DMS 273 (cell line): ENCODE results near the gene CAPSL.
"Not testable (repeated sequence)": the region's sequence is repeated elsewhere in the genome, so short reads cannot be mapped to it uniquely, and the experiment has no call there.

Source experiments
- DNase-seq: peaks from one replicate; lab custom pipeline; 2025; ENCODE audit not compliant: unreplicated experiment; lab: John Stamatoyannopoulos, UW

CAPSL gene

DNA sequence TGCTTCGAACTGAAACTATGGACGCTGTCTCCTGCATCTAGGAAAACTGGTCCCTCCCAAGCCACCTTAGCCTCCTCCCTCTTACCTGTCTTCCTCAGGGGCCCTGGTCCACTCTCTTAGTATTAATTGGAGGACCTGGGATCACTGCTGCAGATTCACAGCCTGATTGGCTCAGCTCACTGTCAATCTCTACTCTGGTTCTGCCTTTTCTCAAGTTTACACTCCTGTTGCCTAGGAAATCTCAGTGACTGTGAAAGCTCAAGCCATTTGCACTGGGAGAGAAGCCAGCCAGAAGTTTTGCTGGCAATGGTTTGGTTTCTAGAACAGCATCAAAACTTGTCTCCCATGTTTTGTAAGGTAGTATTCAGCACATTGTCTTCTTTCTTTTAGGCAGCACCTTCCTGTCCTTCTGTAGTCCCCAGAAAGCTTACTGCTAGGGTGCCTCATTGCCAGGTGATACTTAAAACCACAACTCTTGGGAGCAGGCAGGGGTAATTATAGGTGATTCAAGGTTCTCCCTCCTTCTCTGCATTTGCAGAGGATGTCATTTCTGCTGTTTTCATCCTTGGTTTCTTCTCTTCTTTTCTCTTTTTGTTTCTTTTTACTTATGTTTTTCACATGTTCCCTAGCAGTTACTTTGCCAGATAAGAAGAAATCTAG is at the start of gene CAPSL:
CAPSL (minus strand) TSS at position 55 of the 660 bp plus-strand sequence. CDS start 17,502 bp downstream, outside the sequence.
- peak; percentile 67 for DNase-seq

DNA sequence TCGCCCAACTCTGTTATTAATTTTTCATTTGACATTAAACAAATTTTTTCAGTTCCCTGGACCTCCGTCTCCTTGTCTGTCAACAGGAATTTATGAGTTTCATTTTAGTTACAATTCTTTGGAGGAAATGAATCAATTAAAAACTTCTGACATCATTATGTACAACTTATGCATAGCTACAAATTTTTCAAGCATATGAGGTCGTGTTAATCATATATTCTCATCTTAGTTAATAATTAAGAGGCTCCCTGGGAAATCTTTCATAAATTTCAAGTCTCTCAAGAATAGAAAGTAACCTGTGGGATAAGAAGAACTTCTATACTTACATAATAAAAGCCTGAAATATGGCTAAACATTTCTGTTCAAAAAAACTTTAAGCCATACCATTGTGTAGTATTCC is 49.4 kb upstream of the CAPSL start:
- DNase-seq: no peak

DNA sequence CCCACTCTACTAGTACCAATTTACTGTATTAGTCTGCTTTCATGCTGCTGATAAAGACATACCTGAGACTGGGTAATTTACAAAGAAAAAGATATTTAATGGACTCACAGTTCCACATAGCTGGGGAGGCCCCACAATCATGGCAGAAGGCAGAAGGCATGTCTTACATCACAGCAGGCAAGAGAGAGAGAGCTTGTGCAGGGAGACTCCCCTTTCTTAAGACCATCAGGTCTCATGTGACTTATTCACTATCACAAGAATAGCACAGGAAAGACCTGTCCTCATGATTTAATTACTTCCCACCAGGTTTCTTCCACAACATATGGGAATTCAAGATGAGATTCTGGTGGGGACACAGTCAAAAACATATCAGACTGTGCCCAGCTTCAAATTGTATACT is 41.3 kb upstream of the CAPSL start:
- DNase-seq: no peak

DNA sequence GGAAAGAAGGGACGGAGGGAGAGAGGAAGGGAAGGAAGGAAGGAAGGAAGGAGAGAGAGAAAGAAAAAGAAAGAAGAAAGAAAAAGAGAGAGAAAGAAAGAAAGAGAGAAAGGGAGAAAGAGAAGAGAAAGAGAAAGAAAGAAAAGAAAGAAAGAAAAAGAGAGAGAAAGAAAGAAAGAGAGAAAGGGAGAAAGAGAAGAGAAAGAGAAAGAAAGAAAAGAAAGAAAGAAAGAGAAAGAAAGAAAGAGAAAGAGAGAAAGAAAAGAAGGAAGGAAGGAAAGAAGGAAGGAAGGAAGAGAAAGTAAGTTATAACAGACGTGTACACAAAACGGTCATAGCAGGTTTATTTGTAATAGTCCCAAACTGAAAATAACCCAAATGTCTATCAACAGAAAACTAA is 38.4 kb upstream of the CAPSL start:
- not testable (repeated sequence) for DNase-seq

DNA sequence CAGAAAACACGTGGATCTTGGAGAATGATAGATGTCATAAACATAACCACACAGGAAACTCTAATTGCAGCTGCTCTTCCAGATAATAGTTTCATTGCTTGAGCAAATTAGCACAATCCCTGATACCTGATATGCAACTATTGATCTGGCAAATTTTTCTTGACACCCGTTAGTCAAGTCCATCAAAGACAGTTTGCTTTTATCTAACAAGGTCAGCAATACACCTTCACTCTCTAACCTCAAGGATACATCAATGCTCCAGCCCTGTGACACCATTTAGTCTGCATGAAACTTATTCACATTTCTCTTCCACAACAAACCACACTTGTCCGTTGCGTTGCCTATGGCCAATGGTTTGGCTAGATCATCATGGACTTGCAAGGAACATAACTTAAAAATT is 36.1 kb upstream of the CAPSL start:
- DNase-seq: no peak

DNA sequence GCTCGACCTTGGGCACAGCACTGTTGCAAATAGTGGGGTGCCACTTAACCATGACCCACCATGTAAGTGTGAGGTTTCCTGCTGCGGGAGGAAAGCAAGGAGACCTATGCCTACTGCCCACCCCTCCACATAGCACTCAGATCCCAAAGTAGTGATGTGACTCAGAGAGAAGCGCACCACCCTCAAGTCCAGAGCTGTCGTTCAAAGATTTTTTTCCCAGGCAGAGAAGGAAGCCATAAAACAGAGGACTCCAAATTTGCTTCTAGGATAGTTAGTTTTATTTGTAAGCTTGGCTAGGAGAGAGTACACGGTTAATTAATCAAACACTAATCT is 33.4 kb upstream of the CAPSL start:
- DNase-seq: no peak

DNA sequence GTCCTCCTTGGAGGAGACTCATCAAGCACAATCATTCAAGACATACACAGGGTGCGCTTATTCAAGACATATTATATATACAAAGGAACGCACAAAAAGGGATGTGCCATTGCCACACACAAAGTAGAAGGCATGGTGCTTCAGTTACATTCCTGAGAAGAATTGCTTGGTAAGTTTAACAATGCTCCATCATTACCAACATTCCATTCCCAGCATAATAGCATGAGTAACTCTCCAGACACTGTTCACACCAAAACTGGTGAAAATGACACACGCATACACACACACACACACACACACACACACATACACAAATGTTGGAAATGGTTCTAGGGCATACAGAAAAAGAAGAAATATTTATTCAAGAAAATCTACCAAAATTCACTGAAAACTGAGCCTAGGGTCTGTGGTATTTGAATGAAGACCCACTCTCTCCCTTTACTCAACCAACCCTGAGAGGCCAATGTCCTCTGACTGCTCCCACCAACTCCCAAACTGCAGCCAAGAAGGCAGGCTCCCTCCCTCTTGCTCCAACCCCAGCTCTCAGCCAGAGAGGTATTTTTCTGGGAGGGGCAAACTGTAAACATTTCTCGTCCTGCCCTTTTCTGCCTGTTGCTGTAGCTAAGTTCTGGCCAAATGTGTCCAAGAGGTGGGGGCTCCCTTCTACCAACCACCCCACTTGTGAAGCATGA is 32.9 kb upstream of the CAPSL start:
- no peak for DNase-seq

DNA sequence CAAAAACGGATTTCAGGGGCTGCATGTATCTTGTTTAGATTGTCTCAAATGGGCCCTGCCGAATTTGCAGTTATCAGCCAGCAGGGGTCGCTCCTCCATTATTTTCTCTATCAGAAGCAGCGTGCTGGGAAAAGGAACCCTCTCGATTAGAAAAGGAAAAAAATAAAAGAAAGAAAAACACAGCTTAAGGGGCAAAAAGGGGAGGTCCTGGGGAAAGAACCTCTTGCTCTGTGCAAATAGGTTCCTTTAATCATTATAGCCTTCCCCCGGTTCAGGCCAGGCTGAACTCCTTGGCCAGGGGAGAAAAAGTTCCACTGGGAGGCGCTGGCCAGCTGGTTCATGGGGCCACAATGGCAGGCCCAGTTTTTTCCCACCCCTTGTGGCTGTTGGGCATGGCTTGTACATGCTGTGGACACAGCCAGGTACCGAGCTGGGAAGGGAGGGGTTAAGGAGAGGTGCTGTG is 25.0 kb upstream of the CAPSL start:
- DNase-seq: peak; percentile 69

DNA sequence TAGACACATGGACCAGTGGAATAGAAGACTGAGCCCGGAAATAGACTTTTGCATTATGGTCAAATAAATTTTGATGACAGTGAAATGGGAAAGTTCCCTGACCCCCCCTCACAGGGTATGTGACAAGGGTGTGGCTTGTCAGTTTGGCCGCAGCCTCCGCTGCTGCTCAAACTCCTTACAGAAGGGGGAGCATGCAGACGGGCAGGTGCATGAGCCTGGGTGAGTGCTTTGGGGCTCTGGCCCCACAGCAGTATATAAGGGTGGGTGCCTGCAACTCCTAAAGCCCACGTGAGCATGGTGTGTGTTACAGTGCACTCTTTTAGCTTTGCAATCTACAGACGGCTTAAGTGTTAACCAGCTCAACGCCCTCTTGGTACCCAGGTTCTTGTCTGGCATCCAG is 21.9 kb upstream of the CAPSL start:
- no peak for DNase-seq

DNA sequence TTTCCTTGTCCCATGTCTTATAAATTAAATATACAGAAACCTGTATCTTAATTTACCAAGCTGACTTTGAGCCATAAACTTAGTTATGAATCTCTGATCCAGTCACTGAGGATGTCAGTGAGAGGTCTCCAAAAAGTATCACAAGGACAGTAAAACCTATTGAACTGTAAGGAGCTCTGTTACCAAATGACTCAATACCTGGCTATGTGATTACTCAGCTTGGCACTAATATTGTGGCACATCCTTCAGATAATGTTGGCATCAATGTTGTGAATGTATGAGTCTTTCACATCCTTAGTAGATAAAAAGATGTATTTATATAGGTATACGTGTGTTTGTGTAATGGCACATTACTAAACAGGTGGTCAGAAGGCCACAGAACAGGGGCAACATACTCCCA is 18.0 kb upstream of the CAPSL start:
- DNase-seq: no peak

DNA sequence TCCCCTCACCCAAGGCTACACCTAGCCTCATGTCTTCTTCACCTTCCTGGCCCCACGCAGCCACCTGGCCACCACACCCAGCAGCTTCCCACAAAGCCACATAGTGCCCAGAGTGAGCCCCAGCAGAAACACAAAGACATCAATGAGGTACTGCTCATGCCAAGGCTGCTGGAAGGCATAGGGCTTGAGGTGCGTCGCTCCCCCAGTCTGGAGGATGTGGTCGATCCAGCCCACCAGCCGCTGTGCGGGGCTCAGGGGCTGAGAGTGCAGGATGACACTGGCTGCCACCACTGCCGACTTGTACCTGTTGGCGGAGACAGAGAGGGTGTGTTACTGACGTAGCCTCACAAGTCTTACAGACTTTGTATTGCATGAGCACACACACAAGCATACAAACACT is 15.8 kb upstream of the CAPSL start:
- DNase-seq: no peak

DNA sequence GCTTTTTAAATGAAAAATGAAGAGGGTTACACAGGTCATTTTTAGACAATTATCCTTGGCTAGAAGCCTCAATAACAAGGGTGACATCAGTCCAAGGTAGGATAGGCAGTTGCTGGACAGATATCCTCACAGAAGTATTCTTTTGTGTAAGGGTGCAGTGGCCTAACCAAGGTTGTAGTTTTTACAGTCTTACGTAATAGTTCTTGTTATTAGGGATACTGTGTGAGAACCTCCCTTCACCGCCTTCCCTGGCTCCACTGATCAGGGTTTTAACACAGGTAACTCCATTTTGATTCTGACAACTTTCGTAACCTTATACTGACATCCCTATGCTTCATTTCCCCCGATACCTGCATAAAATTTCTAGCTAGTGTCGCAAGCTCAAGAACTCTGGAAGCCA is 8.7 kb upstream of the CAPSL start:
- DNase-seq: no peak

DNA sequence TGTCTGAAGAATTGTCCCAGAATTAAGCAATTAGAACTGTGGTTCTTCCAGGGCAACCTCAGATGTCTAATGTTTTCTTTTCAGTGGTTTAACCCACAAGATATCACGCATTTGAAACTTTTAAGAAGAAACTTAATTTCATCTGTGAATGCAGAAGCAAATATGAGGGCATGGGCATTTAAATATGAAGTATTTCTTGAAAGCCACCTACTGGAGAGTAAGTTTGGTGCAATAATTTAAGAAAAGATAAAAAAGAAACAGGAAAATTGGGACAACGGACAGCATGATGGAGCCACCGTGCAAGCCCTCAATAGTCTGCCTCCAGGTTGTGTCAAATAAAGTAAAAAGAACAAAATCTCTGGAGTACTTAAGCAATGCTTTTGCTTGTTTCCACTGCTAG is 1.2 kb upstream of the CAPSL start:
- DNase-seq: no peak

DNA sequence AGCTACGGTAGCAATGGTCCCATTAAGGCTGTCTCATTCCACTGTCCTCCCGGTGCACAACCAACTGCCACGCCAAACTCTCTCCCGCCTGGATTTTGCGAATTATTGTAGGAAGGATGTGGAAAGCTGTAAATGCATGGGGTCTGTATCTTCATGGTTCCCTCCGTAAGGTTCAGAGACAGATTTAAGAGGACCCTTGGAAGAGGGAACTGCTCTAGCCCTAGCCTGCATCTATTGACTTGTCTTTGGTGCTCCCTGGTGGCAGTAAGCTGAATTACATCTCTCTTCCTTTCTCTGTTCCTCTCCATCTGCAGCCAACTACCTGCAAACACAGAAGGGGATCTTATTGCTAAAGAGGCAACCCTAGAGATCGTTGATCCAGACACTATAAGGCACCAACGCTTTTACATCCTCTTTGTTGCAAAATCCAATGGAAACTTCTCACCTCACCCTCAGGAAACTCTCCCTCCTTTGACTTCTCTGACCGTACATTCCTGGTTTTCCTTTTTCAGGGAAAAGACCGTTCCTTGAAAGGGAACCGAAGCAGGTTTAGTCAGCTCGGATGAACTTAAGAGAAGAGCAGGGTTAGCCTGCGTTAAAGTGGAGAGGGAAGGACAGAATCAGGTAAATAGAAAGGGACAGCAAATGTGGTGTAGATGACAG is 11.9 kb downstream of the CAPSL start:
- DNase-seq: peak; percentile 78

DNA sequence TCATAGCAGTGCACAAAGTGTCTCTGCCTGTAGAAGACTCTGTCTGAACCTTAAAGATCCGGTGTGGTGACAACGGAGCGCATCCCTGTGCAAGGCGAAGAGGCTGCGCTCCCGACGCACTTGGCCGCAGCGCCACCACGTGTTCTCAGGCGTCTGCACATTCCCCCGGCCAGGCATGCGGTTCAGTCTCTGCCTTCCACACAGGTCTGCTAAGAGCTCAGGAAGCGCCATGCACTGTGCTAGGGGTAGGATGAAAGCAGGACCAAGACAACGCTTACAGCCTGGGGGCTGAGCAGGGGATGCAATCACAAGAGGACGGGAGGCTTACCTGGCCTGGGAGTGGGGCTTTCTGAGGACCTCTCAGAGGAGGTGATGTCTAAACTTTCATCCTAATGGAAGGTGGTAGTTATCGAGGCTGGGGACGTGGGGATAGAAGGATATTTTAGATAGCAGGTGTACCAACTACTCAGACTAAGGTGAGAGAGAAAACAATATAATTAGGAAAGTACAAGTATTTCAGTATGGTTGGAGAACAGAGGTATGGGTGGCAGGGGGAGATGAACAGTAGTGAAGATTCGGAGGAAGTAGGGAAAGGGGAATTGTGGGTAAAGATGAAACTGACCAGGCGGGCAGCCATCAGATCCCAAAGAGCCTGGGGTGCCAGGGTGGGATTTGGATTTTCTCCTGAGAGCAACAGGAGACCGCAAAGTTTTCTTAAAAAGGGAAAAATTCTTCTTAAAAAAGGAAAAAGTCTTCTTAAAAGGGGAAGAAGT is 13.3 kb downstream of the CAPSL start:
- peak; percentile 59 for DNase-seq

DNA sequence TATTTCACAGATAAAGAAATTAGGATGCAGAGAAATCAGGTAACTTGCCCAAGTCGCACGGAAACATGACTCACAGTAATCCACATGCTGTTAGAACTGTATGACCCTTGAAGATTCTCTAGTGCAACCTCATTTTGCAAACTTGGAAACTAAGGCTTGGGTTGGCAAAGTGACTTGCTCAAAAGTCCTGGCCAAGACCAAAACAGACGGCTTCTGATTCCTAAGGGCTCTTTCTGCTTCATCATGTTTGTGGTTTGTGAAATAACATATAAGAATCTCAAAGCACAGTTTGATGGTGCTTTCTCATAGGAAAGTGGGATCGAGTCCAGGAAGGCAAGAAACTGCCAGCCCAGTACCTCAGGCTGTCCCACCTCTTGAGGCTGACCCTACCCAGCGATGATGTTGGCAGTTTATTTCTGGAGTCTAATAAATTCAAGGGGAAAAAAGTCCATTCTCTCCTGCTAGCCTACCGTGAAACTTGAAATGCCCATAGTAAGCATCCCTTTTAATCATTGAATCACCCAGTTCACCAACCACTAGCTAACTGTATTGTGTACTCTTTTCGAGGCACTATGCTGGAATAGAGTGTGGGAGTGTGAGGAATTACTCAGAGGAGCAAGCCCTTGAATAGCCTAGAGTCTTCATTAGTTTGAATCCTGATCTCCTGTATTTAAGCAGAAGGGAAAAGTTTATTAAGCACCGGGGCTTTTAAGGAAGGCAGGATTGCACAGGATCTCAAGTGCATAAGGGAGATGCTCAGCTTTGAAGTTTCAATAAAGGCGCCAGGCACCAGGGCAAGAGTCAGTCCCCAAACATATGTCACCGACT is 14.1 kb downstream of the CAPSL start:
- no peak for DNase-seq

DNA sequence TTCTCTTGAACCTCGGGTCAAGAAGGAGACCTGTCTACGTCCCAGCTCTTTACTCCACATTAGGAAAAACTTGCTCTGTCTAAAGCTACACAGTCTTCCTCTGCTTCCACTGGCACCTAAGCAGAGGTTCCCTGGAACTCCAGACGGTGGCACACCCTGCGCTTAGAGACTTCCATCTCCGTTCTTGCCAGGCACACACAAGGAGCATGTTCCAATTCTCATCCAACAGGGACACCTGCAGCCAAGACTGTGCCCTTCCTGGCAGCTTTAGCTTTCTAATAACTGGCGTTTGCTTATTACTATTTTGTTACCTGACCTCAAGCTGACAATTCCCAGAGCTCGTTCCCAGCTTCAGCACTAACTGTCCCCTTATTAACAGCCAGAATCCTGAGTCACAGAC is 16.0 kb downstream of the CAPSL start:
- peak; percentile 73 for DNase-seq

DNA sequence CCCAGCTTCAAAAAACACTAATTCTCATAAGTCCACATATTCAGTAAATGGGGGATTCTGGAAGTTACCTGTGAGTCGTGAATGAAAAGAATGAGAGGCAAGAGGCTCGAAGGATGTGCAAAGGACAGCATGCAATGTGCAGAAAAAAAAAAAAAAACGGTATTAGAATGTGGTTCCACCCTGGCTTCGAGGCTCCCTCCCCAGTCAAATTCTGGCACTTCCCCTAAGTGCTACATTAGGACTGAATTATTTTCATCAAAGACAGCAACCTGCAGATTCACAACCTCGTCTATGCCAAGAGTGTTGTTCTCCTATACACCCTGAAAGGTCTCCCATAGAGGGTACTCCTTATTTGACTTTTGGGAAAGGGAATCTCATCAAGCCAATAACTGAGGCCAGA is 16.5 kb downstream of the CAPSL start:
- no peak for DNase-seq

DNA sequence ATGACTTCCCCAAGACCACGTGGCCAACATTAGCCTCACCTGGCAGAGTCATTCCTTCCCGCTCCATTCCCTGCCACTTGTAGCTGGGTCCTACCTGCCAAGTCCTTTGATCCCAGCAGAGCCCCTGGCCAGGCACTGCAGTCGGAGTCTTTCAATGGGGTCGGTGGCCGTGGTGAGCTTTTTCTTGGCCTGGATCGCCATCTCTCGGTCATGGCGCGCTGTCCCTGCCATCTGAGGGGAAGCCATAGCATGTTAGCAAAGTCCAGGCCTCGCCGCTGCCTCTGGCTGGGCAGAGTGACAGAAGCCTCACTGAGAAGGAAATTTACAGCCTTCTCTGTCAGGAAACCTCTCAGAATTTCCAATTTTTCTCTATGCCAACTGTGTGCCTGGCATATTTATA is 17.5 kb downstream of the CAPSL start:
- DNase-seq: peak; percentile 37

DNA sequence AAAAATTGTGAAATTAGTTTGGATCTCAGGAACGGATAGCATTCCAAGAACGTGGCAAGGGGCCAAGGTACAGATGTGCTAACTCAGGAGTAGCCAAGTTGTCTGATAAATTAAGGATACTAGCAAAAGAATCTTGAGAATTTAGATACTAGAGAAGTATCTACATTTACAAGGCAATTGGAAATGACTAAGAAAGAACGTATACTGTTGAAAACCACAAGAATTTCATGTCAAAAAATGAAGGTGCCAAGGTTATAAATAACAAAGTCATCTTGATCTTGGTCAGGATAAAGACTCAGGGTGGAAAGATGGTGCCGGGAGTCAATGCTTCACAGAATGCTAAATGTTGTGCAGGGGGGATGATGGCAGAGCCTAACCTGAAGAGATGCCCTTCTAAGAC is 19.2 kb downstream of the CAPSL start:
- peak; percentile 6 for DNase-seq

DNA sequence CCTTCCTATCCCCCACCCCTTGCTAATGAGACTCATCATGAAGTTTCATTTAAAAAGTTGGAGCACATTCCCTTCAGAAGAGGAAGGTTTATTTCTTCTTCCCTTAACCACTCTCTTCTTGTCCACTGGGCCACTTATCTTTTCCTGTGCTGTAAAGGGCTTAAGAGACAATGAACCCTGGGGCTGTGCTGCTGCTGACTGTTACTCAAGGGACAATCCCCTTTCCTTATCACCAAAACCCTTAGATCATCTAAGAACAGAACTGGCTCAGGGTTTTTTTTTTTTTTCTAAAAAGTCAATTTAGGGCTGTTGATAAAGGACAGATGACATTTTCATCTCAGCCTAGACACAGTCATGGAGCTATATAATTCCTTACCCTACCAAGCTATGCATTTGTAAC is 29.6 kb downstream of the CAPSL start:
- no peak for DNase-seq
